ENCODE measurements around the gene PPP3CA.

GRCh38 chr4:101147283-101147682 is 200.0 kb downstream of the PPP3CA start:
- TF ChIP-seq CTCF (IDR thresholded peaks at IDR 0.05) = no peak
- TF ChIP-seq POLR2AphosphoS5 (IDR thresholded peaks at IDR 0.05) = no peak
